GM12878 (cell line): ENCODE measurements around the gene SLC37A1. TPM values are rescaled to one million over a fixed set of nuclear protein-coding genes. Genes with fewer than 3 reads are reported as not detected.
A peak's percentile ranks its signal among the peaks of the same experiment; 100 is the strongest.

Source experiments
- ATF7 ChIP-seq: fragments of 450-650 bp; IDR thresholded peaks from 2 replicates; pipeline ENCODE4 v1.6.1; 2016; ENCODE audit warnings: low read depth, mild to moderate bottlenecking
- BMI1 ChIP-seq: fragments of 450-650 bp; IDR thresholded peaks from 2 replicates; pipeline ENCODE4 v1.6.1; 2016; ENCODE audit warnings: mild to moderate bottlenecking, moderate library complexity, borderline replicate concordance
- CEBPZ ChIP-seq: fragments of 150-350 bp; IDR thresholded peaks from 2 replicates; pipeline ENCODE4 v1.6.1; 2016; ENCODE audit warnings: low read depth, low read length
- IRF3 ChIP-seq: fragments of 450-650 bp; IDR thresholded peaks from 2 replicates; pipeline ENCODE4 v1.6.1; 2014; ENCODE audit warnings: mild to moderate bottlenecking
- NBN ChIP-seq: fragments of 450-650 bp; IDR thresholded peaks from 2 replicates; pipeline ENCODE4 v1.6.1; 2016
- ZNF274 ChIP-seq: IDR thresholded peaks from one replicate; pipeline ENCODE4 v1.8.0; 2011; ENCODE audit not compliant: insufficient read length, insufficient read depth
- polyA plus RNA-seq, 11 experiments: library from polyadenylated mRNA; depleted of rRNA in 4 of 11; unstranded in 6 of 11; stranded (reverse) in 5 of 11; fragments of >200 nt; fragmentation: Nextera tagmentation in 4 of 11; fragmentation: Illumina TruSeq in 1 of 11; extraction: Ambion mirVana in 4 of 11; extraction: Trizol in 1 of 11; gene quantifications; 1 replicate in 1 of 11; 2 replicates in 10 of 11; pipeline versions ENCODE4 v1.2.1 to v1.2.3, GENCODE V29; 2011 to 2016; ENCODE audit warnings: inconsistent platforms in 2 of 11, missing spikeins in 2 of 11, low read depth in 1 of 11
- total RNA-seq, 4 experiments: library from RNA; depleted of rRNA in 3 of 4; stranded (reverse); fragments of >200 nt in 3 of 4; fragmentation: Illumina TruSeq in 1 of 4; extraction: Trizol in 1 of 4; gene quantifications; 2 replicates each; pipeline versions ENCODE4 v1.2.1 to v1.2.3, GENCODE V29; 2013 to 2021

Gene SLC37A1
- total and polyA plus RNA-seq, 10 of the 15 experiments (the other 5 are each of a cell fraction or from before 2014, with no cell fraction given), result 1.1 to 35.5 (median 24.4) TPM

GRCh38 chr21:42513985-42514882, 582 bp downstream of the SLC37A1 start (continued):
- no peak for TF ChIP-seq CEBPZ
- 0 out of 2 replicates have a peak, but pooled peaks have one; percentile 6 for TF ChIP-seq IRF3
- no peak for TF ChIP-seq BMI1
- no peak for TF ChIP-seq ZNF274
- TF ChIP-seq ATF7, result no peak
- TF ChIP-seq NBN, result no peak; the same call in 1 of the 2 replicates
